ENCODE data around the gene KHK.

KHK gene

GRCh38 chr2:27149570-27150405, 63.2 kb downstream of the KHK start:
- DNase-seq: no peak
